IMR-90 (cell line): ENCODE results near the gene ABCC10. TPM values are rescaled to one million over a fixed set of nuclear protein-coding genes. Genes with fewer than 3 reads are reported as not detected.

ENCODE experiments used
- ATAC-seq: fragments of 200-7000 bp; cut with Tn5 transposase; 2 replicates; pipeline ENCODE4 v1.9.1; 2020; ENCODE audit warnings: low read depth, mild to moderate bottlenecking, moderate library complexity
- BruUV-seq: library from RNA; stranded (reverse); fragments of 400-500 nt; replicated peaks from 2 replicates; lab custom pipeline; 2021; lab: Mats Ljungman, UMichigan
- CTCF ChIA-PET: fragments of 300-600 bp; formaldehyde crosslinking; extraction: SDS; loops from one replicate; lab custom pipeline; 2021; ENCODE audit warnings: antibody characterized with exemption; lab: Yijun Ruan, JAX
- POLR2A ChIA-PET: fragments of 300-600 bp; sonication (Branson Sonifier 250); formaldehyde crosslinking; loops from one replicate; lab custom pipeline; 2022; ENCODE audit warnings: antibody characterized with exemption; ENCODE audit not compliant: unreplicated experiment; lab: Charles Lee
- DNase-seq: peaks from one replicate; pipeline ENCODE4 v3.0.0; 2013
- H2AFZ ChIP-seq: replicated peaks from 2 replicates; pipeline ENCODE3; 2013; ENCODE audit warnings: low read length, mild to moderate bottlenecking; ENCODE audit not compliant: poor library complexity
- H2AK5ac ChIP-seq: 2 replicates; pipeline ENCODE4 v1.6.1; 2013; ENCODE audit warnings: low read depth, low read length, inconsistent platforms
- H2AK9ac ChIP-seq: replicated peaks from 2 replicates; pipeline ENCODE3; 2013; ENCODE audit warnings: mild to moderate bottlenecking, low read depth, low read length, moderate library complexity; ENCODE audit not compliant: poor library complexity
- H2BK120ac ChIP-seq: 2 replicates; pipeline ENCODE4 v1.6.1; 2013; ENCODE audit warnings: low read depth, low read length, inconsistent platforms
- H2BK15ac ChIP-seq: 3 replicates; pipeline ENCODE4 v1.6.1; 2013; ENCODE audit warnings: low read depth, low read length, inconsistent platforms
- H2BK20ac ChIP-seq: 2 replicates; pipeline ENCODE4 v1.6.1; 2013; ENCODE audit warnings: low read depth, mild to moderate bottlenecking, inconsistent platforms, low read length, moderate library complexity
- H2BK5ac ChIP-seq: 2 replicates; pipeline ENCODE4 v1.6.1; 2013; ENCODE audit warnings: mild to moderate bottlenecking, low read depth, low read length, inconsistent platforms; ENCODE audit not compliant: poor library complexity, severe bottlenecking
- H3K14ac ChIP-seq: replicated peaks from 2 replicates; pipeline ENCODE4 v1.6.1; 2013; ENCODE audit warnings: low read depth, low read length, inconsistent platforms
- H3K18ac ChIP-seq: 2 replicates; pipeline ENCODE4 v1.6.1; 2013; ENCODE audit warnings: low read depth, low read length, control low read depth
- H3K23ac ChIP-seq: 2 replicates; pipeline ENCODE4 v1.6.1; 2013; ENCODE audit warnings: low read depth, low read length, inconsistent platforms
- H3K27ac ChIP-seq: 2 replicates; pipeline ENCODE4 v1.5.1; 2013; ENCODE audit warnings: mild to moderate bottlenecking, control low read depth, low read length; ENCODE audit not compliant: insufficient read depth
- H3K27me3 ChIP-seq: 2 replicates; pipeline ENCODE4 v1.6.1; 2013; ENCODE audit warnings: low read length; ENCODE audit not compliant: control insufficient read depth, insufficient read depth
- H3K36me3 ChIP-seq: 2 replicates; pipeline ENCODE4 v1.6.1; 2013; ENCODE audit warnings: low read length, mixed read lengths; ENCODE audit not compliant: control insufficient read depth, insufficient read depth
- H3K4ac ChIP-seq: 2 replicates; pipeline ENCODE4 v1.6.1; 2013; ENCODE audit warnings: low read depth, low read length, inconsistent platforms
- H3K4me1 ChIP-seq: 2 replicates; pipeline ENCODE4 v1.6.1; 2013; ENCODE audit warnings: low read length, mixed read lengths; ENCODE audit not compliant: control insufficient read depth, insufficient read depth
- H3K4me2 ChIP-seq: 2 replicates; pipeline ENCODE4 v1.6.1; 2013; ENCODE audit warnings: low read depth, mild to moderate bottlenecking, control low read depth, low read length, moderate library complexity
- H3K4me3 ChIP-seq: 2 replicates; pipeline ENCODE4 v1.5.1; 2013; ENCODE audit warnings: low read depth, mild to moderate bottlenecking, control low read depth, low read length, moderate library complexity; ENCODE audit not compliant: insufficient read depth
- H3K56ac ChIP-seq: 2 replicates; pipeline ENCODE4 v1.6.1; 2013; ENCODE audit warnings: low read length, inconsistent platforms; ENCODE audit not compliant: insufficient read depth; ENCODE audit errors: extremely low read depth
- H3K79me1 ChIP-seq, 2 experiments: 2 replicates each; pipeline ENCODE4 v1.6.1; 2013; ENCODE audit warnings: low read length in 2 of 2, inconsistent platforms in 1 of 2, low read depth in 1 of 2
- H3K9ac ChIP-seq: 2 replicates; pipeline ENCODE4 v1.6.1; 2013; ENCODE audit warnings: low read depth, low read length, control low read depth
- H3K9me1 ChIP-seq: 2 replicates; pipeline ENCODE4 v1.6.1; 2013; ENCODE audit warnings: low read length, inconsistent platforms; ENCODE audit not compliant: insufficient read depth
- H3K9me3 ChIP-seq: 2 replicates; pipeline ENCODE4 v1.6.1; 2013; ENCODE audit warnings: low read length; ENCODE audit not compliant: control insufficient read depth, insufficient read depth
- H4K20me1 ChIP-seq: 2 replicates; pipeline ENCODE4 v1.6.1; 2013; ENCODE audit warnings: low read length, inconsistent platforms; ENCODE audit not compliant: insufficient read depth
- H4K5ac ChIP-seq: 2 replicates; pipeline ENCODE4 v1.6.1; 2013; ENCODE audit warnings: mild to moderate bottlenecking, low read depth, low read length, control low read depth
- H4K8ac ChIP-seq, 2 experiments: 2 replicates each; pipeline ENCODE4 v1.6.1; 2013; ENCODE audit warnings: low read depth in 2 of 2, low read length in 2 of 2, control low read depth in 1 of 2, inconsistent platforms in 1 of 2
- H4K91ac ChIP-seq: 2 replicates; pipeline ENCODE4 v1.6.1; 2013; ENCODE audit warnings: low read depth, low read length, inconsistent platforms; ENCODE audit not compliant: insufficient read depth
- FOS ChIP-seq: fragments of 150-350 bp; IDR thresholded peaks from 2 replicates; pipeline ENCODE4 v1.6.1; 2016; ENCODE audit warnings: low read depth, low read length
- MAZ ChIP-seq: IDR thresholded peaks from 2 replicates; pipeline ENCODE4 v1.6.1; 2012; ENCODE audit warnings: low read depth, mild to moderate bottlenecking, low read length, improper control_type of control experiment, moderate library complexity, borderline replicate concordance
- MXI1 ChIP-seq: IDR thresholded peaks from 2 replicates; pipeline ENCODE4 v1.6.1; 2012; ENCODE audit warnings: low read depth, mild to moderate bottlenecking, low read length, moderate library complexity, borderline replicate concordance
- POLR2A ChIP-seq: IDR thresholded peaks from 2 replicates; pipeline ENCODE4 v1.6.1; 2012; ENCODE audit warnings: mild to moderate bottlenecking, low read depth, low read length
- SMC3 ChIP-seq: fragments of 150-350 bp; IDR thresholded peaks from 2 replicates; pipeline ENCODE4 v1.6.1; 2016; ENCODE audit warnings: low read depth, mild to moderate bottlenecking, antibody characterized with exemption, low read length, moderate library complexity
- WGBS, 2 experiments: methylation state at CpG; one replicate each; pipeline versions ENCODE4 v1.1.5 to v1.1.7; 2013; ENCODE audit warnings: missing lambda C conversion rate in 2 of 2; ENCODE audit not compliant: insufficient read length in 1 of 2; ENCODE audit errors: extremely low coverage in 2 of 2; 5-methylcytosine and 5-hydroxymethylcytosine counted together
- dilution Hi-C: fragments of 300-500 bp; cut with HindIII; formaldehyde crosslinking; loops from one replicate; pipeline ENCODE4 v1.14.3; 2018; ENCODE audit warnings: low sequenced_read_pairs; ENCODE audit not compliant: unreplicated experiment
- in situ Hi-C: fragments of 300-500 bp; cut with MboI; formaldehyde crosslinking; loops from 3 replicates; pipeline ENCODE4 v1.14.3; 2019; ENCODE audit warnings: low sequenced_read_pairs, inconsistent platforms, mixed read lengths
- intact Hi-C: fragments of 100-400 bp; cut with micrococcal nuclease; formaldehyde crosslinking; loops from 2 replicates; pipeline ENCODE4 v1.10.0; 2022
- polyA plus RNA-seq, 3 experiments: library from polyadenylated mRNA; depleted of rRNA; stranded (reverse); fragments of >200 nt; gene quantifications; 2 replicates each; pipeline ENCODE4 v1.2.3, GENCODE V29; 2012; ENCODE audit warnings: low replicate concordance in 1 of 3
- total RNA-seq: library from RNA; depleted of rRNA; stranded (reverse); fragments of >200 nt; gene quantifications from 2 replicates; pipeline ENCODE4 v1.2.3, GENCODE V29; 2012

Gene ABCC10
- total and polyA plus RNA-seq, 2 of the 4 experiments (the other 2 are of a cell fraction), result 7.0 to 26.3 TPM

- H4K8ac ChIP-seq, result peak within 1 kb of the TSS; percentile 92
- 0 out of 2 replicates have a peak within 1 kb of the TSS, but pooled peaks have one; percentile 1 for H2BK120ac ChIP-seq
- H3K4me1 ChIP-seq, result peaks cover 7% of the 10 kb centered on the region
- H2AFZ ChIP-seq, result peak within 1 kb of the TSS; percentile 89
- peaks cover 25% of the 10 kb centered on the region for H3K9me1 ChIP-seq
- peak within 1 kb of the TSS; percentile 22 for H2BK5ac ChIP-seq
- H2BK20ac ChIP-seq, result no peak within 1 kb of the TSS
- peak within 1 kb of the TSS; percentile 66 for H3K4me3 ChIP-seq
- intact Hi-C loops (loop anchor here (1.0 kb wide), 2 partner anchors 15 to 41 kb away; no protein-coding TSS in a partner anchor), in situ Hi-C loops (no loop called here), dilution Hi-C loops (no loop called here)
- H4K91ac ChIP-seq, result peak within 1 kb of the TSS; percentile 26
- H3K56ac ChIP-seq, result peak within 1 kb of the TSS; percentile 74
- H3K27me3 ChIP-seq, result no peaks in the 10 kb centered on the region
- H4K5ac ChIP-seq, result peak within 1 kb of the TSS; percentile 92
- WGBS, 2 experiments, result 0% methylated on average over 11 of the region's 34 CpGs; no CpG with 5 or more reads in 1 of the 2 experiments
- peak; percentile 78 for DNase-seq
- peaks cover 31 to 44% of the 10 kb centered on the region in 2 experiments for H3K79me1 ChIP-seq
- peak within 1 kb of the TSS; percentile 86 for H3K14ac ChIP-seq
- H2AK9ac ChIP-seq, result peak within 1 kb of the TSS; percentile 88
- H3K4me2 ChIP-seq, result peak within 1 kb of the TSS; percentile 84
- peak within 1 kb of the TSS; percentile 67 for H3K4ac ChIP-seq
- TF ChIP-seq MAZ (peak; percentile 75; the same call in 1 of the 2 replicates), FOS (0 out of 2 replicates have a peak, but pooled peaks have one; percentile 10), MXI1 (no peak), SMC3 (no peak), POLR2A (peak; percentile 94)
- peak within 1 kb of the TSS; percentile 54 for H3K23ac ChIP-seq
- H3K9me3 ChIP-seq, result no peaks in the 10 kb centered on the region
- H2BK15ac ChIP-seq, result no peak within 1 kb of the TSS
- POLR2A ChIA-PET, result interaction anchor here (0.5 to 0.6 kb wide), 2 partner anchors 9 to 15 kb away, joined by 3 read pairs; no protein-coding TSS in a partner anchor
- H2AK5ac ChIP-seq, result peak within 1 kb of the TSS; percentile 71
- peak within 1 kb of the TSS; percentile 6; the same call in 1 of the 2 replicates for H3K18ac ChIP-seq
- peak within 1 kb of the TSS; percentile 83 for H3K9ac ChIP-seq
- no peaks in the 10 kb centered on the region for H3K36me3 ChIP-seq
- CTCF ChIA-PET, result no interaction called here
- ATAC-seq, result peak; percentile 100
- no TSS peak for BruUV-seq
- H3K27ac ChIP-seq, result peak within 1 kb of the TSS; percentile 83
- peaks cover 6% of the 10 kb centered on the region; the same call in 1 of the 2 replicates for H4K20me1 ChIP-seq
These were observed 50.1 kb downstream of the ABCC10 start, which contains the start of gene TJAP1 for GRCh38 chr6:43477235-43478007. Gene TJAP1, plus strand, starts transcription at chr6:43477570. Its CDS starts 21,432 bp downstream, at chr6:43499002.
